Body of pancreas (tissue), 4 donors: ENCODE results near the gene ANP32D.
"Not testable (repeated sequence)": the region's sequence is repeated elsewhere in the genome, so short reads cannot be mapped to it uniquely, and the experiment has no call there.

Experiments
- CTCF ChIP-seq, 7 experiments: fragments of 450-650 bp in 4 of 7; fragments of 200-600 bp in 3 of 7; sonication (generic) in 3 of 7; IDR thresholded peaks; one replicate each; pipeline ENCODE4 v1.5.1; 2016 to 2019; ENCODE audit warnings: antibody characterized with exemption in 7 of 7
- POLR2A ChIP-seq, 3 donors: fragments of 450-650 bp; IDR thresholded peaks; one replicate each; pipeline ENCODE4 v1.6.1; 2016; ENCODE audit warnings: antibody characterized with exemption in 3 of 3, mild to moderate bottlenecking in 2 of 3

- not testable (repeated sequence) for TF ChIP-seq CTCF, POLR2A (IDR thresholded peaks at IDR 0.05)
Observed at GRCh38 chr12:48489456-48489855, 17.1 kb downstream of the ANP32D start.
